Measurements from ENCODE around the gene TMCC2. TPM values are rescaled to one million over a fixed set of nuclear protein-coding genes. Genes with fewer than 3 reads are reported as not detected.
"Not testable (repeated sequence)": the region's sequence is repeated elsewhere in the genome, so short reads cannot be mapped to it uniquely, and the experiment has no call there.

Gene TMCC2
- total RNA-seq (2014; rRNA removed; shearing (Covaris generic)), result 8.1 and 11.9 TPM in 2 replicates

GRCh38 chr1:205227584-205228013 lies at the start of gene TMCC2:
Gene TMCC2 (plus strand): TSS chr1:205227946. CDS start chr1:205228565, 619 bp downstream.
- DNase-seq (ENCODE audit: low spot score), result peak; percentile 76

- no peak for DNase-seq (ENCODE audit: low spot score)
Observed at GRCh38 chr1:205179842-205180241, 47.9 kb upstream of the TMCC2 start.

GRCh38 chr1:205180331-205180730 lies 47.4 kb upstream of the TMCC2 start:
- DNase-seq (ENCODE audit: low spot score), result not testable (repeated sequence)

GRCh38 chr1:205182930-205183329 lies 44.8 kb upstream of the TMCC2 start:
- DNase-seq (ENCODE audit: low spot score), result no peak

GRCh38 chr1:205183676-205184335 lies 43.9 kb upstream of the TMCC2 start:
- no peak for DNase-seq (ENCODE audit: low spot score)

GRCh38 chr1:205186191-205186590 lies 41.6 kb upstream of the TMCC2 start:
- no peak for DNase-seq (ENCODE audit: low spot score)

- DNase-seq (ENCODE audit: low spot score), result no peak
Observed at GRCh38 chr1:205187420-205187819, 40.3 kb upstream of the TMCC2 start.

GRCh38 chr1:205188098-205188497 lies 39.6 kb upstream of the TMCC2 start:
- DNase-seq (ENCODE audit: low spot score), result no peak

- DNase-seq (ENCODE audit: low spot score), result no peak
Observed at GRCh38 chr1:205188596-205188995, 39.1 kb upstream of the TMCC2 start.

GRCh38 chr1:205189131-205189530 lies 38.6 kb upstream of the TMCC2 start:
- no peak for DNase-seq (ENCODE audit: low spot score)

- no peak for DNase-seq (ENCODE audit: low spot score)
Observed at GRCh38 chr1:205190845-205191577, 36.7 kb upstream of the TMCC2 start.

GRCh38 chr1:205191622-205192021 lies 36.1 kb upstream of the TMCC2 start:
- DNase-seq (ENCODE audit: low spot score), result no peak

GRCh38 chr1:205192287-205192686 lies 35.5 kb upstream of the TMCC2 start:
- DNase-seq (ENCODE audit: low spot score), result no peak

- DNase-seq (ENCODE audit: low spot score), result peak; percentile 20
Observed at GRCh38 chr1:205199090-205199930, 28.4 kb upstream of the TMCC2 start.

- DNase-seq (ENCODE audit: low spot score), result no peak
Observed at GRCh38 chr1:205199931-205200299, 27.8 kb upstream of the TMCC2 start.

GRCh38 chr1:205204552-205204951 lies 23.2 kb upstream of the TMCC2 start:
- no peak for DNase-seq (ENCODE audit: low spot score)

GRCh38 chr1:205205055-205205454 lies 22.7 kb upstream of the TMCC2 start:
- DNase-seq (ENCODE audit: low spot score), result no peak

GRCh38 chr1:205208811-205209210 lies 18.9 kb upstream of the TMCC2 start:
- no peak for DNase-seq (ENCODE audit: low spot score)

GRCh38 chr1:205210756-205211168 lies 17.0 kb upstream of the TMCC2 start:
- no peak for DNase-seq (ENCODE audit: low spot score)

- peak; percentile 95 for DNase-seq (ENCODE audit: low spot score)
Observed at GRCh38 chr1:205211169-205211838, 16.4 kb upstream of the TMCC2 start, which contains the start of gene DSTYK. Gene DSTYK (minus strand): TSS chr1:205211702. CDS start chr1:205211535, 167 bp downstream.

GRCh38 chr1:205211839-205212536 lies 15.8 kb upstream of the TMCC2 start:
- DNase-seq (ENCODE audit: low spot score), result no peak

Data from A172 (cell line).